HepG2 (cell line): ENCODE data around the gene SESN1. TPM values are rescaled to one million over a fixed set of nuclear protein-coding genes. Genes with fewer than 3 reads are reported as not detected.

Source experiments
- ATAC-seq: fragments of 200-7000 bp; cut with Tn5 transposase; 3 replicates; pipeline ENCODE4 v1.9.1; 2020; ENCODE audit warnings: mild to moderate bottlenecking, moderate library complexity
- BruUV-seq: library from RNA; stranded (reverse); fragments of 400-500 nt; replicated peaks from 2 replicates; lab custom pipeline; 2021; lab: Mats Ljungman, UMichigan
- CTCF ChIA-PET: fragments of 300-600 bp; formaldehyde crosslinking; extraction: SDS; loops from one replicate; lab custom pipeline; 2021; ENCODE audit warnings: low total read pairs, inconsistent platforms, low intra/inter-chr PET ratio; lab: Yijun Ruan, JAX
- POLR2A ChIA-PET: fragments of 350-600 bp; sonication (Branson Sonifier 250); formaldehyde crosslinking; loops from one replicate; lab custom pipeline; 2020; ENCODE audit warnings: antibody characterized with exemption, inconsistent platforms; lab: Yijun Ruan, JAX
- DNase-seq: peaks from one replicate; pipeline ENCODE4 v3.0.0-alpha.2; 2015; ENCODE audit warnings: low spot score
- FAIRE-seq: peaks from 3 replicates; lab custom pipeline; 2011; peaks lifted over from hg19 to GRCh38; lab: Jason Lieb, UNC
- H2AFZ ChIP-seq: one replicate; pipeline ENCODE4 v1.6.1; 2011; ENCODE audit warnings: low read length, inconsistent platforms
- H3K27ac ChIP-seq: fragments of 300-600 bp; 3 replicates; pipeline ENCODE4 v1.8.0; 2011; ENCODE audit warnings: mixed run types, mild to moderate bottlenecking, mixed read lengths, low read length, inconsistent platforms; ENCODE audit not compliant: insufficient read depth; ENCODE audit errors: extremely low read length
- H3K27me3 ChIP-seq, 2 experiments: fragments of 200-600 bp in 1 of 2; 2 replicates in 1 of 2; 3 replicates in 1 of 2; pipeline versions ENCODE4 v1.6.0 to v1.8.0; 2011; ENCODE audit warnings: low read length in 2 of 2, mild to moderate bottlenecking in 2 of 2, moderate library complexity in 2 of 2, inconsistent platforms in 1 of 2; ENCODE audit not compliant: insufficient read depth in 2 of 2, control insufficient read depth in 1 of 2
- H3K36me3 ChIP-seq, 2 experiments: fragments of 200-600 bp in 1 of 2; replicated peaks in 1 of 2; 2 replicates in 1 of 2; 3 replicates in 1 of 2; pipeline versions ENCODE4 v1.5.1 to v1.8.0; 2011; ENCODE audit warnings: low read length in 2 of 2, inconsistent platforms in 1 of 2; ENCODE audit not compliant: insufficient read depth in 2 of 2, control insufficient read depth in 1 of 2
- H3K4me1 ChIP-seq: 2 replicates; pipeline ENCODE4 v1.5.1; 2012; ENCODE audit warnings: low read length, inconsistent platforms; ENCODE audit not compliant: insufficient read depth
- H3K4me2 ChIP-seq: 2 replicates; pipeline ENCODE4 v1.6.0; 2011; ENCODE audit warnings: low read depth, low read length, inconsistent platforms
- H3K4me3 ChIP-seq, 3 experiments: fragments of 200-600 bp in 1 of 3; sonication (generic), shearing (Covaris generic) in 1 of 3; replicated peaks in 1 of 3; 2 replicates each; pipeline ENCODE4 v1.5.1; 2011 to 2016; ENCODE audit warnings: low read length in 3 of 3, inconsistent platforms in 2 of 3, low read depth in 2 of 3, mild to moderate bottlenecking in 2 of 3, control low read depth in 1 of 3, mixed read lengths in 1 of 3; ENCODE audit not compliant: insufficient read depth in 1 of 3
- H3K79me2 ChIP-seq: one replicate; pipeline ENCODE4 v1.6.1; 2011; ENCODE audit warnings: low read length, inconsistent platforms; ENCODE audit not compliant: insufficient read depth
- H3K9ac ChIP-seq: 2 replicates; pipeline ENCODE4 v1.6.0; 2011; ENCODE audit warnings: mild to moderate bottlenecking, low read depth, low read length, inconsistent platforms; ENCODE audit not compliant: insufficient read depth
- H3K9me3 ChIP-seq: 2 replicates; pipeline ENCODE4 v1.5.1; 2012; ENCODE audit warnings: mild to moderate bottlenecking, low read length
- H4K20me1 ChIP-seq: 2 replicates; pipeline ENCODE4 v1.6.0; 2011; ENCODE audit warnings: inconsistent platforms, mild to moderate bottlenecking, low read length, moderate library complexity; ENCODE audit not compliant: insufficient read depth
- ARID4A ChIP-seq: sonication (generic); formaldehyde crosslinking; IDR thresholded peaks from 2 replicates; pipeline ENCODE4 v1.5.0; 2020; ENCODE audit warnings: mild to moderate bottlenecking, missing genetic modification reagents, borderline replicate concordance
- ARNTL ChIP-seq: sonication (generic); formaldehyde crosslinking; IDR thresholded peaks from 2 replicates; pipeline ENCODE4 v1.4.0; 2020; ENCODE audit warnings: mild to moderate bottlenecking, missing genetic modification reagents
- CBFB ChIP-seq: sonication (generic); formaldehyde crosslinking; IDR thresholded peaks from 2 replicates; pipeline ENCODE4 v1.4.0; 2020; ENCODE audit warnings: missing genetic modification reagents
- CC2D1A ChIP-seq: sonication (generic); formaldehyde crosslinking; IDR thresholded peaks from 2 replicates; pipeline ENCODE4 v1.8.1; 2023; ENCODE audit warnings: mild to moderate bottlenecking, missing genetic modification reagents
- GMEB2 ChIP-seq: IDR thresholded peaks from 2 replicates; pipeline ENCODE4 v1.6.1; 2016; ENCODE audit warnings: missing biosample characterization, missing genetic modification reagents, low read depth
- MIXL1 ChIP-seq: IDR thresholded peaks from 2 replicates; pipeline ENCODE4 v1.6.1; 2016
- MXI1 ChIP-seq: IDR thresholded peaks from 3 replicates; pipeline ENCODE4 v1.6.1; 2012; ENCODE audit warnings: low read depth, low read length, inconsistent platforms, borderline replicate concordance
- PCBP2 ChIP-seq: fragments of 200-400 bp; formaldehyde crosslinking; optimal IDR thresholded peaks from 2 replicates; pipeline ENCODE3; 2018; ENCODE audit warnings: low read length, low read depth; ENCODE audit not compliant: poor library complexity, severe bottlenecking
- PLRG1 ChIP-seq: fragments of 450-650 bp; conservative IDR thresholded peaks from 2 replicates; pipeline ENCODE4 v1.6.1; 2016
- POGZ ChIP-seq: sonication (generic); formaldehyde crosslinking; IDR thresholded peaks from 2 replicates; pipeline ENCODE4 v1.4.0; 2020; ENCODE audit warnings: mild to moderate bottlenecking, missing genetic modification reagents
- RARA ChIP-seq: IDR thresholded peaks from 2 replicates; pipeline ENCODE4 v1.6.1; 2016; ENCODE audit warnings: missing genetic modification reagents, missing compliant biosample characterization
- ZNF280B ChIP-seq: sonication (generic); formaldehyde crosslinking; IDR thresholded peaks from 2 replicates; pipeline ENCODE4 v1.5.0; 2020; ENCODE audit warnings: missing genetic modification reagents, mild to moderate bottlenecking, borderline replicate concordance
- ZNF33A ChIP-seq: sonication (generic); formaldehyde crosslinking; IDR thresholded peaks from 2 replicates; pipeline ENCODE4 v1.5.1; 2020; ENCODE audit warnings: missing genetic modification reagents, mild to moderate bottlenecking, moderate library complexity, borderline replicate concordance
- ZNF546 ChIP-seq: sonication (generic); formaldehyde crosslinking; conservative IDR thresholded peaks from 2 replicates; pipeline ENCODE4 v1.8.1; 2023; ENCODE audit warnings: mild to moderate bottlenecking, missing genetic modification reagents
- ZNF710 ChIP-seq: sonication (generic); formaldehyde crosslinking; IDR thresholded peaks from 2 replicates; pipeline ENCODE4 v1.5.0; 2020; ENCODE audit warnings: mild to moderate bottlenecking, missing genetic modification reagents, borderline replicate concordance
- WGBS: methylation state at CpG from one replicate; pipeline ENCODE4 v1.1.6; 2017; ENCODE audit warnings: low lambda C conversion rate; 5-methylcytosine and 5-hydroxymethylcytosine counted together
- in situ Hi-C: cut with HindIII; loops from 2 replicates; pipeline ENCODE4 v1.10.0; 2017; ENCODE audit warnings: low pct_unique_long_range_greater_than_20kb; ENCODE audit not compliant: extremely low pct_ligation_motif_present
- intact Hi-C: fragments of 100-400 bp; cut with micrococcal nuclease; formaldehyde crosslinking; loops from one replicate; pipeline ENCODE4 v1.10.0; 2022; ENCODE audit not compliant: unreplicated experiment
- polyA plus RNA-seq, 8 experiments: library from polyadenylated mRNA; depleted of rRNA in 3 of 8; stranded (reverse) in 7 of 8; unstranded in 1 of 8; fragments of >200 nt; fragmentation: Illumina TruSeq in 4 of 8; extraction: Trizol in 4 of 8; gene quantifications; 2 replicates each; pipeline versions ENCODE4 v1.2.1 to v1.2.3, GENCODE V29; 2011 to 2016; ENCODE audit warnings: low read depth in 4 of 8, missing spikeins in 1 of 8, mixed read lengths in 1 of 8; ENCODE audit not compliant: insufficient read depth in 1 of 8
- total RNA-seq, 5 experiments: library from RNA; depleted of rRNA; stranded (reverse); fragments of >200 nt; fragmentation: Illumina TruSeq; extraction: Trizol; gene quantifications; 2 replicates each; pipeline ENCODE4 v1.2.3, GENCODE V29; 2016; ENCODE audit warnings: low read depth in 1 of 5

The SESN1 gene
- total and polyA plus RNA-seq, 2 of the 13 experiments (the other 11 are each of a cell fraction or from before 2014, with no cell fraction given) = 24.9 to 44.7 TPM

GRCh38 chr6:109062216-109062615 is 32.4 kb downstream of the SESN1 start:
- H3K9ac ChIP-seq = no peak overlapping the region
- ATAC-seq = no peak
- WGBS = 95% methylated on average over 5 of the region's 5 CpGs
- no TSS peak for BruUV-seq
- no peaks in the 10 kb centered on the region for H3K36me3 ChIP-seq
- peaks cover 16% of the 10 kb centered on the region for H3K4me1 ChIP-seq
- no peak overlapping the region for H3K4me2 ChIP-seq
- in situ Hi-C loops = no loop called here
- ChIA-PET CTCF (no interaction called here), POLR2A (no interaction called here)
- H3K9me3 ChIP-seq = no peaks in the 10 kb centered on the region
- no peak for FAIRE-seq
- no peaks in the 10 kb centered on the region for H3K79me2 ChIP-seq
- no peaks in the 10 kb centered on the region for H4K20me1 ChIP-seq
- DNase-seq = no peak
- no peak overlapping the region for H3K27ac ChIP-seq
- no peak for TF ChIP-seq CC2D1A
- no peak for TF ChIP-seq MXI1
- no peak for TF ChIP-seq ZNF280B (CRISPR knock-in tag)
- no peak for TF ChIP-seq ARNTL (CRISPR knock-in tag)
- no peak for TF ChIP-seq ZNF546 (CRISPR knock-in tag)
- TF ChIP-seq ZNF33A (CRISPR knock-in tag) = no peak
- no peak for TF ChIP-seq PCBP2
- TF ChIP-seq CBFB (CRISPR knock-in tag) = no peak
- TF ChIP-seq MIXL1 (CRISPR knock-in tag) = no peak
- no peak for TF ChIP-seq PLRG1
- no peak for TF ChIP-seq GMEB2 (CRISPR knock-in tag)
- no peak for TF ChIP-seq RARA (CRISPR knock-in tag)
- TF ChIP-seq ZNF710 = no peak
- TF ChIP-seq ARID4A = no peak
- TF ChIP-seq POGZ (CRISPR knock-in tag) = no peak
- TF ChIP-seq, all 625 proteins: peak for 0
- no peaks in the 10 kb centered on the region for H3K27me3 ChIP-seq
- H3K4me3 ChIP-seq = no peak overlapping the region
- no peak overlapping the region for H2AFZ ChIP-seq
- intact Hi-C loops = no loop called here
